GM12878 (cell line): ENCODE results near the gene PDE9A. TPM values are rescaled to one million over a fixed set of nuclear protein-coding genes. Genes with fewer than 3 reads are reported as not detected.

Source experiments
- ATAC-seq: fragments of 200-7000 bp; cut with Tn5 transposase; 3 replicates; pipeline ENCODE4 v1.9.1; 2020; ENCODE audit warnings: mild to moderate bottlenecking, moderate library complexity
- BruUV-seq: library from RNA; stranded (reverse); fragments of 400-500 nt; replicated peaks from 2 replicates; lab custom pipeline; 2021; lab: Mats Ljungman, UMichigan
- CTCF ChIA-PET: fragments of 300-600 bp; sonication (Branson Sonifier 250); formaldehyde crosslinking; extraction: SDS; loops from one replicate; lab custom pipeline; 2021; ENCODE audit warnings: inconsistent platforms; lab: Yijun Ruan, JAX
- POLR2A ChIA-PET: fragments of 350-600 bp; formaldehyde crosslinking; extraction: SDS; loops from one replicate; lab custom pipeline; 2021; ENCODE audit warnings: inconsistent platforms; lab: Charles Lee
- RAD21 ChIA-PET: fragments of 300-600 bp; sonication (Branson Sonifier 250); formaldehyde crosslinking; loops from one replicate; lab custom pipeline; 2023; ENCODE audit warnings: antibody characterized with exemption; ENCODE audit not compliant: unreplicated experiment; lab: Charles Lee
- SMC1A ChIA-PET: fragments of 300-600 bp; sonication (Branson Sonifier 250); formaldehyde crosslinking; loops from one replicate; lab custom pipeline; 2023; ENCODE audit not compliant: unreplicated experiment, uncharacterized antibody; lab: Charles Lee
- DNase-seq: peaks from one replicate; pipeline ENCODE4 v3.0.0-alpha.2; 2011; ENCODE audit warnings: low read depth, low spot score
- FAIRE-seq: peaks from 3 replicates; lab custom pipeline; 2011; peaks lifted over from hg19 to GRCh38; lab: Jason Lieb, UNC
- H2AFZ ChIP-seq: 2 replicates; pipeline ENCODE4 v1.6.0; 2011; ENCODE audit warnings: low read depth, low read length, control low read depth; ENCODE audit not compliant: control insufficient read depth
- H3K27ac ChIP-seq: 2 replicates; pipeline ENCODE4 v1.5.1; 2011; ENCODE audit warnings: control low read depth; ENCODE audit not compliant: control insufficient read depth, insufficient read depth
- H3K27me3 ChIP-seq, 2 experiments: replicated peaks in 1 of 2; 2 replicates each; pipeline versions ENCODE4 v1.6.0 to v1.6.1; 2011; ENCODE audit warnings: low read length in 1 of 2; ENCODE audit not compliant: control insufficient read depth in 2 of 2, insufficient read depth in 2 of 2
- H3K36me3 ChIP-seq, 2 experiments: 2 replicates each; pipeline ENCODE4 v1.5.1; 2011; ENCODE audit warnings: low read length in 1 of 2; ENCODE audit not compliant: control insufficient read depth in 2 of 2, insufficient read depth in 2 of 2
- H3K4me1 ChIP-seq: 2 replicates; pipeline ENCODE4 v1.6.1; 2011; ENCODE audit warnings: mild to moderate bottlenecking, low read length, moderate library complexity, mixed read lengths; ENCODE audit not compliant: control insufficient read depth, insufficient read depth
- H3K4me2 ChIP-seq: 2 replicates; pipeline ENCODE4 v1.6.0; 2011; ENCODE audit warnings: control low read depth; ENCODE audit not compliant: control insufficient read depth, insufficient read depth
- H3K4me3 ChIP-seq: fragments of 200-600 bp; sonication (generic); 2 replicates; pipeline ENCODE4 v1.5.1; 2016
- H3K79me2 ChIP-seq: 2 replicates; pipeline ENCODE4 v1.6.0; 2011; ENCODE audit warnings: low read length; ENCODE audit not compliant: control insufficient read depth, insufficient read depth
- H3K9ac ChIP-seq: 2 replicates; pipeline ENCODE4 v1.8.0; 2011; ENCODE audit warnings: low read length, control low read depth, mixed read lengths; ENCODE audit not compliant: control insufficient read depth, insufficient read depth
- H3K9me3 ChIP-seq: replicated peaks from 3 replicates; pipeline ENCODE4 v1.5.1; 2011; ENCODE audit warnings: mild to moderate bottlenecking, low read length; ENCODE audit not compliant: control insufficient read depth, insufficient read depth
- H4K20me1 ChIP-seq: 2 replicates; pipeline ENCODE4 v1.6.0; 2011; ENCODE audit not compliant: control insufficient read depth, insufficient read depth
- HSF1 ChIP-seq: fragments of 150-350 bp; IDR thresholded peaks from 2 replicates; pipeline ENCODE4 v1.6.1; 2014; ENCODE audit warnings: mild to moderate bottlenecking, low read depth, low read length
- PRDM15 ChIP-seq: fragments of 450-650 bp; formaldehyde crosslinking; IDR thresholded peaks from 2 replicates; pipeline ENCODE4 v1.4.0; 2020; ENCODE audit warnings: mild to moderate bottlenecking, moderate library complexity
- RFX5 ChIP-seq: IDR thresholded peaks from 2 replicates; pipeline ENCODE4 v1.6.1; 2011; ENCODE audit warnings: low read depth, low read length, improper control_type of control experiment
- SUPT20H ChIP-seq: IDR thresholded peaks from 2 replicates; pipeline ENCODE4 v1.6.1; 2011; ENCODE audit warnings: low read depth, mild to moderate bottlenecking, low read length, moderate library complexity, borderline replicate concordance; ENCODE audit not compliant: control insufficient read depth
- TCF7 ChIP-seq: IDR thresholded peaks from 2 replicates; pipeline ENCODE4 v1.6.1; 2014; ENCODE audit warnings: antibody characterized with exemption, borderline replicate concordance
- YY1 ChIP-seq: IDR thresholded peaks from 2 replicates; pipeline ENCODE4 v1.6.1; 2011; ENCODE audit warnings: low read depth, mild to moderate bottlenecking, low read length
- ZBTB11 ChIP-seq: fragments of 450-650 bp; formaldehyde crosslinking; IDR thresholded peaks from 2 replicates; pipeline ENCODE4 v1.5.0; 2022; ENCODE audit warnings: mild to moderate bottlenecking, missing genetic modification characterization
- WGBS: methylation state at CpG from one replicate; pipeline ENCODE4 v1.1.6; 2016; ENCODE audit warnings: low lambda C conversion rate; ENCODE audit not compliant: insufficient replicate concordance, insufficient coverage; ENCODE audit errors: missing lambda C conversion rate; 5-methylcytosine and 5-hydroxymethylcytosine counted together
- in situ Hi-C: fragments of 300-500 bp; cut with MboI; formaldehyde crosslinking; loops from 9 replicates; pipeline ENCODE4 v1.14.3; 2018; ENCODE audit warnings: mixed read lengths
- intact Hi-C: fragments of 100-400 bp; cut with micrococcal nuclease; formaldehyde crosslinking; loops from one replicate; pipeline ENCODE4 v1.14.2; 2022; ENCODE audit not compliant: unreplicated experiment
- polyA plus RNA-seq, 11 experiments: library from polyadenylated mRNA; depleted of rRNA in 4 of 11; unstranded in 6 of 11; stranded (reverse) in 5 of 11; fragments of >200 nt; fragmentation: Nextera tagmentation in 4 of 11; fragmentation: Illumina TruSeq in 1 of 11; extraction: Ambion mirVana in 4 of 11; extraction: Trizol in 1 of 11; gene quantifications; 1 replicate in 1 of 11; 2 replicates in 10 of 11; pipeline versions ENCODE4 v1.2.1 to v1.2.3, GENCODE V29; 2011 to 2016; ENCODE audit warnings: inconsistent platforms in 2 of 11, missing spikeins in 2 of 11, low read depth in 1 of 11
- total RNA-seq, 4 experiments: library from RNA; depleted of rRNA in 3 of 4; stranded (reverse); fragments of >200 nt in 3 of 4; fragmentation: Illumina TruSeq in 1 of 4; extraction: Trizol in 1 of 4; gene quantifications; 2 replicates each; pipeline versions ENCODE4 v1.2.1 to v1.2.3, GENCODE V29; 2013 to 2021

PDE9A gene
- total and polyA plus RNA-seq, 10 of the 15 experiments (the other 5 are each of a cell fraction or from before 2014, with no cell fraction given), result 0.08 to 0.45 (median 0.20) TPM; not detected in 1

- no peaks in the 10 kb centered on the region for H3K4me1 ChIP-seq
- ChIA-PET CTCF (no interaction called here), RAD21 (no interaction called here), POLR2A (no interaction called here), SMC1A (no interaction called here)
- no peak overlapping the region for H3K9ac ChIP-seq
- in situ Hi-C loops (no loop called here), intact Hi-C loops (no loop called here)
- H4K20me1 ChIP-seq, result no peaks in the 10 kb centered on the region
- no peaks in the 10 kb centered on the region for H3K79me2 ChIP-seq
- H3K36me3 ChIP-seq, result no peaks in the 10 kb centered on the region
- BruUV-seq, result no TSS peak
- no peak overlapping the region for H3K4me3 ChIP-seq
- no peak for FAIRE-seq
- no peaks in the 10 kb centered on the region for H3K9me3 ChIP-seq
- WGBS, result 50% methylated on average over 21 of the region's 22 CpGs
- peaks cover 4% of the 10 kb centered on the region in 2 experiments; a peak in 3 of 4 replicates for H3K27me3 ChIP-seq
- no peak overlapping the region for H3K27ac ChIP-seq
- no peak for DNase-seq
- H3K4me2 ChIP-seq, result no peak overlapping the region
- H2AFZ ChIP-seq, result no peak overlapping the region
- ATAC-seq, result no peak
- TF ChIP-seq HSF1 (no peak), TCF7 (no peak), RFX5 (no peak), SUPT20H (no peak)
Observed at GRCh38 chr21:42745511-42746239, 92.3 kb downstream of the PDE9A start.

- Histone ChIP-seq H3K27ac (no peak overlapping the region), H2AFZ (no peak overlapping the region), H3K9me3 (no peaks in the 10 kb centered on the region), H3K4me3 (no peak overlapping the region), H4K20me1 (no peaks in the 10 kb centered on the region), H3K36me3 (no peaks in the 10 kb centered on the region), H3K9ac (no peak overlapping the region), H3K79me2 (no peaks in the 10 kb centered on the region), H3K4me2 (0 out of 2 replicates have a peak overlapping the region, but pooled peaks have one; percentile 44), H3K4me1 (no peaks in the 10 kb centered on the region), H3K27me3 (peaks cover 4% of the 10 kb centered on the region in 2 experiments; a peak in 3 of 4 replicates)
- DNase-seq, result no peak
- BruUV-seq, result no TSS peak
- CTCF ChIA-PET, result no interaction called here
- RAD21 ChIA-PET, result no interaction called here
- in situ Hi-C loops, result no loop called here
- no peak for FAIRE-seq
- no peak for ATAC-seq
- 24% methylated on average over 7 of the region's 7 CpGs for WGBS
- intact Hi-C loops, result no loop called here
- POLR2A ChIA-PET, result no interaction called here
- SMC1A ChIA-PET, result no interaction called here
- TF ChIP-seq YY1 (no peak), PRDM15 (CRISPR knock-in tag) (no peak), ZBTB11 (CRISPR knock-in tag) (no peak)
Observed at GRCh38 chr21:42746240-42746592, 92.8 kb downstream of the PDE9A start.
